Hepatic stellate cell (primary cell): Measurements from ENCODE around the gene MALSU1.
"Not testable (repeated sequence)": the region's sequence is repeated elsewhere in the genome, so short reads cannot be mapped to it uniquely, and the experiment has no call there.

Experiments used
- DNase-seq: peaks from one replicate; pipeline ENCODE4 v3.0.0; 2011; ENCODE audit warnings: low spot score

The MALSU1 gene

DNA sequence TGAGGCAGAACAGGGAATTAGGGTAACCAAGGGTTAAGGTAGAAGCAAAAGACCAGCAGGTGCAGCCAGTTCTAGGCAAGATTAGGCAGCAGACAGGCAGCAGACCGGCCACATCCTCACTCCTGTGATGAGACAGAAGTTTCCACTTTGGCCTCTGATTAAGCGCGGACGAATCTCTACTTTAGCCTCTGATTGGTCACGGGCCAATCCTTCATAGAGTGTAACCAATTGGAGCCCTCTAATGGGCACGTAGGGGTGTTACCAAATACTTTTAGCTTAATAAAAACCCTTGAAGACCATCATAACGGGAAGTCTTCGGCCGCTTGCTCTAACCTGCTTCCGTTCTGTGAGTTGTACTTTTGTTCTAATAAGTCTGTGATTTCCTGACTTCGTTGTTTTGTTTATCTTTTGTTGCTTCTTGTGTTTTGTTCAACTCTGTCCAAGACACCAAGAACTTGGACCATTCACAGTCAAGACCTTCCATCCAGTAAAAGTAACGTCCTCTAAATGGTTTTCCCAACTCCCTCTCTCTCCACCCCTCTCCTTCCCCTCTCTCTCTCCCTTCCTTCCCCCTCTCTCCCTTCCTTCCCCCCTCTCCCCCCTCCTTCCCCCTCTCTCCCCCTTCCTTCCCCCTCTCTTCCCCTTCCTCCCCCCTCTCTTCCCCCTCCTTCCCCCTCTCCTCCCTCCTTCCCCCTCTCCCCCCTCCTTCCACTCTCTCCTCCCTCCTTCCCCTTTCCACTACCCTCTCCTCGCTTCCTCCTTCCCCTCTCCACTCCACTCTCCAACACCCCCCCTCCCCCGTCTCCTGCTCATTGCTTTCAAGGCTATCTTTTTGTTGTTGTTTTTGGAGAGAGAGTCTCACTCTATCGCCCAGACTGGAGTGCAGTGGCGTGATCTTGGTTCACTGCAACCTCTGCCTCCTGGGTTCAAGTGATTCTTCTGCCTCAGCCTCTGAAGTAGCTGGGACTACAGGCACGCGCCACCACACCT is 13.2 kb upstream of the MALSU1 start:
- DNase-seq, result no peak

GRCh38 chr7:23287612-23288011 is 11.5 kb upstream of the MALSU1 start:
- no peak for DNase-seq

- DNase-seq, result no peak
These were observed 8.1 kb upstream of the MALSU1 start for GRCh38 chr7:23290993-23291392.

GRCh38 chr7:23291957-23292560 is 7.1 kb upstream of the MALSU1 start:
- no peak for DNase-seq

- DNase-seq, result no peak
These were observed 6.5 kb upstream of the MALSU1 start for GRCh38 chr7:23292623-23293022.

DNA sequence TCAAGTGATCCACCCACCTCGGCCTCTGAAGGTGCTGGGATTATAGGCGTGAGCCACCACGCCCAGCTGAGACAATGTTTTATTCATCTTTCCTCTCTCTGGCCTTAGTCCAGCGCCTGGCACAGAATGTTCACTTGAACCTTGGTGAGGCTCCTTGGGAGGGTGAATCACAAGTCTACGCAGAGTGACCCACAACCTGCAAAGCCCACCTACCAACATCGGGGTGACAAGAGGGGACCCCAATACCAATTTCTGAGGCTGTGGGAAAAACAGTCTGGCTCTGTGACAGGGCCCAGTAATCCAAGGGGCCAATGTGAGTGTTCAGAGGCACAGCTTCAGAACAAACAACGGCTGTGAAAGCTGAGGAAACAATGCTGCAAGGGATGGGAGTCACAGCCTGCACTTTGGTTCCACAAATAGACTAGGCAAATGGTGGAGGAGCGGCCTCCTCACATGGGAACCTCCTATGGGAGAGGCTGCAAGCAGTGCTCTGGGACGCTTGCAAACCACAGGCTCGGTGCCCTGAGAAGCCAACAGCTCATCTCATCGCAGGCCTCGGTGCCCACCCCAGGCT is 5.6 kb upstream of the MALSU1 start:
- no peak for DNase-seq

DNA sequence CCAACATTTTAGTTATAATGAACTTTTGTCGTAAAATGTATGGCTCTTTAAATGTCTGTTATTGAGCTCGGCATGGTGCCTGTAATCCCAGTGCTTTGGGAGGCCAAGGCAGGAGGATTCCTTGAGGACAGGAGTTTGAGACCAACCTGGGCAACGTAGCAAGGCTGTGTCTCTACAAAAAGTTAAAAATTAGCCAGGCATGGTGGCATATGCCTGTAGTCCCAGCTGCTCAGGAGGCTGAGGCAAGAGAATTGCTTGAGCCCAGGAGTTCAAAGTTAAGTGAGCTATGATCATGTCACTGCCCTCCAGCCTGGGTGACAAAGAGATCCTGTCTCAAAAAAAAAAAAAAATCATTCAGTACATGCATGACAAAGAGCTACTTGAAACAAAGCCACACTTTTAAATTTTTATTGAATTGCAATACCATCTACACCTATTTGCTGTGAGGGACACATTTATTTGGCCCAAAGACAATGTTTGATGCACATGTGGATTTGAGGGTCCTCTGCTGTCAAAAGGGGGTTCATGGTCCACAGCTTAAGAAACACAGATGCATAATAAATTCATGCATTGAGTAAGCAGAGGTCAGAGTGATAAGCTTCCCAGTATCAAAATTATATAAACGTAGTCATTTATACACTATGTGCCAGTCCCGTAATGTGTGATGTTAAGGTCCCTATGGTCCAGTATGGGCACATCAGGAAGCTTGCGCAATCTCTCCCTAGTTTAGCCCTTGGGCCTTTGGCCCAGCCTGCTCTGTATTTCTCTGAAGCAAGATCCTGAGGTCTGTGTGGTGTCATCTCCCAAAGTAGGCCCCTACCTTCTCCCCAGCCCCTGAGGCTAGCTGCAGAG is 4.4 kb upstream of the MALSU1 start:
- no peak for DNase-seq

DNA sequence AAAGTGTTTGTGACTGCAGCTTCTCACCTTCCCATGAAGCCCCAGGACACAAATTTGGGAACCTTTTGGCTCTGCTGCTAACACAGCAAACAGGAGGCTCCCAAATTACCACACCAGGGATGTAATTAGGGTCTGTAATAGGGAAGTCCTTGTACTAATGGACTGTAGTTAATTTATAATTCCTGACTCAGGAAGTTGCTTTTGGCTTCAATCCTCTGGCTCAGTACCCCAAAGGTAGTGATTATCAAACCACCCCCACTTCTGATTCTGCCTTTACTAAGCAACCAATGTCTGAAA is 3.8 kb upstream of the MALSU1 start:
- no peak for DNase-seq

GRCh38 chr7:23298141-23298881 is 828 bp upstream of the MALSU1 start:
- peak; percentile 57 for DNase-seq

DNA sequence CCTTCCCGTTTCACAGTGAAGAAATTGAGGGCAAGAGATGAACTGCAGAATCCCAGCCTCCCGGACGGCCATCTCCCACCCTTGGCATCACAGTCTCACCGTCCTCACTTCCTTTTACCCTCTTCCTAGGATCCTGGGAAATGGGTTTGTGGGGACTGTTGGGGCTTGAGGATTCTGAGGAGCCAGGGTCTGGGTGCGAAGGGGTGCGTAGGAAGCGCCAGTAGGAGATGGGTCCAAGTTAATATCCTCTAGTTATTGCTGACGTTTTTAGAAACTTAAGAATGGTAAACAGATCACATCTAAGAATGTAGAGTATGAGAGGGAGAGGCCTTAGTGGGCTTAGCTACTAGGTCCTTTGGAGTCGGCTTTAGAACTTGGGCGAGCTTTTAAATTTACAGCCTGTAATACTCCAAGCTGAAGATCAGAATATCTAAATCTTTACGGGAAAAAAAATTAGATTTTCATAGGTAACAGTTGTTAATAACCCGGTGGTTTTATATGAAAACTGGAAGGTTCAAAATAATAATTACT is 696 bp downstream of the MALSU1 start:
- DNase-seq, result peak; percentile 16

DNA sequence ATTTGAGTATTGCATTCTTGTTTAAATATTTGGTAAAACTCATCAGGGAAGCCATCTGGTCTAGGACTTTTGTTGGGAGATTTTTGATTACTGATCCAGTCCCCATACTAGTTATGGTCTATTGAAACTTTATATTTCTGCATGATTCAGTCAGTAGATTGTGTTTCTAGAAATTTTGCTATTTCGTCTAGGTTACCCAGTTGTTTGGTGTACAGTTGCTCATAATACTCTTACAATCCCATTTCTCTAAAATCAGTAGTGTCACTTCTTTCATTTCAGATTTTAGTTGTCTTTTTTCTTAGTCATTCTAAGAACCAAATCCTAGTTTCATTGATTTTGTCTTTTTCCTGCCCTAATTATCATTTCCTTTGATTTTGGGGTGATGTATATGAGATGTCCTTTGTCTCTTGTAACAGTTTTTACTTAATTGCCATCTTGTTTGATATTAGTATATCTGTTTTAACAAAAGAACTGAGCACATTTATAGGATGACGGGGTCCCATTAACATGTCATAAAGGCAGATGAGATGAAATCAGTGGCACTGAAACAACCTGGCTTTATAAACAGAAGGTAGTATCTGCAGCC is 7.9 kb downstream of the MALSU1 start:
- no peak for DNase-seq

GRCh38 chr7:23308754-23309153 is 9.6 kb downstream of the MALSU1 start:
- no peak for DNase-seq

DNA sequence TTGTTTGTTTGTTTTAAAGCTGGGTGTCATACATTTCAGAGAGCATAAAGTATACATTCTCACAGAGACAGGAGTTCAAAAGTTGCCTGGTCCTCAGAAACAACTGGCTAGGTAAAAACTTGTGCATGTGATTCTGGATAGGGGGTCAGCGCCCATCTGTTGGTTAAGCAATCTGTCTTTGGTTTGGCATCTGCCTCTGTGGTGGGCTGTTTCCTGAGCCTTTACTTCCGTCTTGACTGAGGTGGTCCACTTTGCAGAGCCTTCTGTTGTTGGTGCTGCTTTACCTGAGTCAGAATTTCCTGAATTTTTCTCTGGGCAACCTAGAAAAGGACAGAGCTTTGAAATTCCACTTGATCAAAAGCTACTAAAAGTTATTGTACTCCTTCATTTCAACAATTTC is 13.0 kb downstream of the MALSU1 start:
- not testable (repeated sequence) for DNase-seq

- no peak for DNase-seq
These were observed 16.2 kb downstream of the MALSU1 start for GRCh38 chr7:23315366-23315765.

- DNase-seq, result no peak
These were observed 32.0 kb downstream of the MALSU1 start for GRCh38 chr7:23331132-23331531.

DNA sequence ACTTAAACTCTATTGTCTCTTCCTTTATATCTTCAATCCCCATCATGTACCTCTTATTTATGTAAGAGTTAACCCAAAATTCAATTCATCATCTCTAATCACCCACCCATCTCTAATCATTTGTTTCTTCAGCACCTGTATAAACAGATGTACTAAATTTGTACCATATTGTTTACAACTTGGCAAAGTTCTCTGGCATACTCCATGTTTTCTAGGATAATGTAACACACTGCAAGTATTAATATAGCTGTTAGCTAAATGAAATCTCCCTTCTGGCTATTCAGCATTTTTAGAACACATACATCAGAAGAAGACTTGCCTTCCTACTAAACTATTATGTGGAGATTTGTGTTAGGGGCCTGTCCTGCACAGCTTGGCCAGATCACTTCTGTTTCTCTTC is 33.1 kb downstream of the MALSU1 start:
- no peak for DNase-seq

DNA sequence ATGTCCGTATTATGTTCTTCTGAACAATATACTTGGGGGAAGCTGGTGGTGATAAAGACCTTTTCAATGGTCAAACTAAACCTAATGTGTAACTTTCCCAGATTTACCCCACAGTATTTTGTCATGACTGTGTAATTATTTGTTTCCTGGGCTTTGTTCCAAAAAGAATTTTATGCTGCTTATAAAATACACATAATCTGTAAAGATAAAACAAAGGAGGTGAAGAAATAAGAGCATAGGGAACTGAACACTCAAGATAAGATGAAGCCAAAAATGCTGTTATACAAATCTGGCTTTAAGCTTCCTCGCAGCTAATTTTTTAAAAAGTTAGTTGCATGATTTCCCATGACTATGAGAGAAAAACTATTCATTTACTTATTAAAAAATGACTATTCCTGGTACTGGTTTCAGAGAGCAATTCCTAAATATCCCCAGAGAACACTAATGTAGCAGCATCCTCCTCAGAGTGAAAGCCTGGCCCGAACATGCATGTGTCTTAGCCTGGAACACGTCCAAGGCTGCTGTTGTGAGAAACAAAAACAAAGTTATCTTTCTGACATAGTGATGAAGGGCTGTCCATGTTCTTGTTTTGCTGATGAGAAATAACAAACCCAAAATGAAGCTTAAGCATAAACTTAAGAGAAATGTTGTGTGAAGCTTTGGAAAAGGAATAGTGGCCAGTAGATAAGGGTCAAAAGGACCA is 33.9 kb downstream of the MALSU1 start:
- no peak for DNase-seq

DNA sequence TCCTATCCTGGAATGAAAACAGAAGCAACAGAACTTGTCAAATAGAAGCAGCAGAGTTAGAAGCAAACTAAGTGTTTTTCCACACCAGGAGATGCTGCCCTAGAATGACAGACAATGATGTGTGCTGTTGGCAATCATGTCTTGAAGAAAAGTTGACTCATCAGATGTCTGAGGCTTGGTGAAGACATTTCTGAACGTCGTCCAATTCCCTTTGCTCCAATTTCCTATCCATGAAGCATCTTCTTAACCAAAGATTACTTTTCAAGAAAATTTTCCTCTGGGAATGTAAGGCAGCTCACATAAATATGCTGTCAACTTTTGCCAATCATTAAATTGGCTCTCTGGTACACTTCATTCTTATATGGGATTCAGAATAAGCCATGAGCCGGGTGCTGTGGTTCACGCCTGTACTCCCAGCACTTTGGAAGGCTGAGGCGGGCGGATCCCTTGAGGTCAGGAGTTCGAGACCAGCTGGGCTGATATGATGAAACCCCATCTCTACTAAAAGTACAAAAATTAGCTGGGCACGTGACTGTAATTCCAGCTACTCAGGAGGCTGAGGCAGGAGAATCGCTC is 34.6 kb downstream of the MALSU1 start:
- peak; percentile 61 for DNase-seq

DNA sequence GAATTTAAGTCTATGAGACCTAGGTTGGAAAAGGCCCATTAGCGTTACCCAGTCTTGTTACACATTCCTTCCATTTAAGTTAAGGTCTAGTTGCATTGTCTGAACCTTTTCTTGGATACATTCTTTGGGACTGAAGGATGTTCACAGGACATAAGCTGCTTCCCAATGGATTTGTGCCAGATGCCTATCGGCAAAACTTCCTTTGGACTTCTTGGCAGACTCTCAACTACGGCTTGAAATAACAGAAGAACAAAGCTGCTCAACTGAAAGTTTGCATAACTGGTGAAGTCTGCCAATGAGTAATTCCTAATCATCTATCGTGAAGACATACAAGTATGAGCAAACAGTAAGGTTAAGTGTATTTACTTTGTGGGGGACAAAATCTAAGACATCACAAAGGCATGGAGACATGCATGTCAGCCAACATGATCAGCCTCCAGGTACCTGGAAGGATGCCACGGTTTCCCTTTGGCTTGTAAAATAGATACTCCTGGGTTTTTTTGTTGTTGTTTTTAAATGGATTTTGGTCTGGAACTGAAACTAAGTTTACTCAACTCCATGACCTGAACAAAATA is 35.4 kb downstream of the MALSU1 start:
- peak; percentile 64 for DNase-seq

DNA sequence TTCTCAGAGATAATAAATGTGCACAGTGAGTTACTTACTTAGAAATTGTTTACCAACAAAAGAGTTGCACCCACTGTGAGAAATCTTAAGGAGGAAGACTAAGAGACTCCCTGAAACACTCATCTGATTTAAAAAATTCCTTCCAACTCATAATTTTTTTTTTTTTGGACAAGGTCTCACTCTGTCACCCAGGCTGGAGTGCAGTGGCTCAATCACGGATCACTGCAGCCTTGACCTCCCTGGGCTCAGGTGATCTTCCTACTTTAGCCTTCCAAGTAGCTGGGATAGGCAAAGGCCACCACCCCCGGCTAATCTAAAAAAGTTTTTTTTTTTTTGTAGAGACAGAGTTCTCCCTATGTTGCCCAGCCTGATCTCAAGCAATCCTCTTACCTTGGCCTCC is 36.0 kb downstream of the MALSU1 start:
- DNase-seq, result no peak
